Brain microvascular endothelial cell (primary cell): ENCODE data around the gene PACS1.

ENCODE experiments used
- DNase-seq: peaks from one replicate; pipeline ENCODE4 v3.0.0-alpha.2; 2020
- H3K27ac ChIP-seq: fragments of 250-450 bp; sonication (Bioruptor Pico); 2 replicates; pipeline ENCODE4 v1.5.1; 2020; ENCODE audit warnings: mild to moderate bottlenecking, moderate library complexity
- H3K27me3 ChIP-seq: fragments of 250-450 bp; sonication (Bioruptor Pico); replicated peaks from 2 replicates; pipeline ENCODE4 v1.5.1; 2020; ENCODE audit warnings: mild to moderate bottlenecking
- H3K36me3 ChIP-seq: fragments of 250-450 bp; sonication (Bioruptor Pico); replicated peaks from 2 replicates; pipeline ENCODE4 v1.5.1; 2020; ENCODE audit warnings: mild to moderate bottlenecking
- H3K4me3 ChIP-seq: 2 replicates; pipeline ENCODE4 v1.5.1; 2011; ENCODE audit warnings: low read depth, mild to moderate bottlenecking, control low read depth, low read length, moderate library complexity
- in situ Hi-C: cut with HindIII; loops from 2 replicates; pipeline ENCODE4 v1.10.0; 2017; ENCODE audit warnings: low sequenced_read_pairs, low pct_ligation_motif_present
- TF ChIP-seq, protein P1 (sequence below): IDR thresholded peaks from 2 replicates; pipeline ENCODE4 v1.5.1; 2011; ENCODE audit warnings: low read depth, mild to moderate bottlenecking, moderate library complexity, low read length, control low read depth, inconsistent platforms; ENCODE audit errors: missing control alignments

The PACS1 gene

GRCh38 chr11:66227700-66228099 is 157.6 kb downstream of the PACS1 start:
- in situ Hi-C loops: no loop called here
- H3K36me3 ChIP-seq: peaks cover 59% of the 10 kb centered on the region

GRCh38 chr11:66228521-66228920 is 158.4 kb downstream of the PACS1 start:
- Histone ChIP-seq H3K4me3 (no peak overlapping the region), H3K36me3 (peaks cover 62% of the 10 kb centered on the region), H3K27ac (no peak overlapping the region), H3K27me3 (no peaks in the 10 kb centered on the region)
- in situ Hi-C loops: no loop called here
- TF ChIP-seq, protein P1, sequence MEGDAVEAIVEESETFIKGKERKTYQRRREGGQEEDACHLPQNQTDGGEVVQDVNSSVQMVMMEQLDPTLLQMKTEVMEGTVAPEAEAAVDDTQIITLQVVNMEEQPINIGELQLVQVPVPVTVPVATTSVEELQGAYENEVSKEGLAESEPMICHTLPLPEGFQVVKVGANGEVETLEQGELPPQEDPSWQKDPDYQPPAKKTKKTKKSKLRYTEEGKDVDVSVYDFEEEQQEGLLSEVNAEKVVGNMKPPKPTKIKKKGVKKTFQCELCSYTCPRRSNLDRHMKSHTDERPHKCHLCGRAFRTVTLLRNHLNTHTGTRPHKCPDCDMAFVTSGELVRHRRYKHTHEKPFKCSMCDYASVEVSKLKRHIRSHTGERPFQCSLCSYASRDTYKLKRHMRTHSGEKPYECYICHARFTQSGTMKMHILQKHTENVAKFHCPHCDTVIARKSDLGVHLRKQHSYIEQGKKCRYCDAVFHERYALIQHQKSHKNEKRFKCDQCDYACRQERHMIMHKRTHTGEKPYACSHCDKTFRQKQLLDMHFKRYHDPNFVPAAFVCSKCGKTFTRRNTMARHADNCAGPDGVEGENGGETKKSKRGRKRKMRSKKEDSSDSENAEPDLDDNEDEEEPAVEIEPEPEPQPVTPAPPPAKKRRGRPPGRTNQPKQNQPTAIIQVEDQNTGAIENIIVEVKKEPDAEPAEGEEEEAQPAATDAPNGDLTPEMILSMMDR: no peak
- DNase-seq: no peak

More at GRCh38 chr11:66227700-66228099, 157.6 kb downstream of the PACS1 start:
- TF ChIP-seq, protein P1: no peak
- DNase-seq: no peak
- Histone ChIP-seq H3K4me3 (no peak overlapping the region), H3K27ac (no peak overlapping the region), H3K27me3 (no peaks in the 10 kb centered on the region)

DNA sequence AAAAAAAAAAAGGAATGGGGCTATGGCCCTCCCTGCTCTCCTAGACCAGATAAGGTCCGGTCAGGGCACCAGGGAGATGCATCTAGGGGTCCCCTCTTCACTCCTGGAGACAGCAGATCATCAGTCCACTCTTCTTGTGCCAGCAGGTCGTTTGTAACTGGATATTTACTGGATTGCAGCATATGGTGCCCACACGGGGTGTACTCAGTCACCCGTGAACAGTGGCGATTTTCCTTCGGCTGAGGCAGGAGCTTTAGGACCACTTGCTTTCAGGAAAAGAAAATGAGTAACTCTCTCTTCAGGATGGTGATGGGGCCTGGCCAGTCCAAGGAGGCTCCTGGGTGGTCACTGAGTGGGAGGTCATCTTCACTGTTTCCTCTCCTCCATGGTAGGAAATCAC is 160.1 kb downstream of the PACS1 start:
- in situ Hi-C loops: no loop called here
- peaks cover 76% of the 10 kb centered on the region for H3K36me3 ChIP-seq

DNA sequence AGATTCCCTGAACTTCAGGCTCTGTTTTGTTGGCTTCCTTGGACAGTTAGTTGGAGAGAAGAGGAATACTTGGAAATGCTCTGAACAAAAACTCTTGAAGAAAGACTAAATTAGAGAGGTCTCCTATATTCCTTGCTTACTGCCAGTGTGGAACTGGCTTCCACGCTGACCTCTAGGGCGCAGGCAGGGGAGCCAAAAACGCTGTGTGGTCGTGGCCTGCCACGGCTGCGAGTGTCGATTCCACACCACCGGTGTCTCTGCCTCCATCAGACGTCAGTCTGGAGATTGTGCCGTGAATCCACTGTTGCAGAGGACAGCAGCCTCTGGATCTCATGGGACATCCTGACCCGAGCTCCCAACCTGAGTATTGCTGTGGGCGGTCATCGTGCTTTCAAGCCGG is 160.9 kb downstream of the PACS1 start:
- TF ChIP-seq, protein P1: no peak
- in situ Hi-C loops: no loop called here
- Histone ChIP-seq H3K36me3 (peaks cover 80% of the 10 kb centered on the region), H3K27me3 (no peaks in the 10 kb centered on the region), H3K4me3 (no peak overlapping the region), H3K27ac (no peak overlapping the region)
- DNase-seq: no peak

More for the DNA sequence above, 160.1 kb downstream of the PACS1 start:
- TF ChIP-seq, protein P1: no peak
- DNase-seq: no peak
- Histone ChIP-seq H3K27ac (no peak overlapping the region), H3K4me3 (no peak overlapping the region), H3K27me3 (no peaks in the 10 kb centered on the region)

DNA sequence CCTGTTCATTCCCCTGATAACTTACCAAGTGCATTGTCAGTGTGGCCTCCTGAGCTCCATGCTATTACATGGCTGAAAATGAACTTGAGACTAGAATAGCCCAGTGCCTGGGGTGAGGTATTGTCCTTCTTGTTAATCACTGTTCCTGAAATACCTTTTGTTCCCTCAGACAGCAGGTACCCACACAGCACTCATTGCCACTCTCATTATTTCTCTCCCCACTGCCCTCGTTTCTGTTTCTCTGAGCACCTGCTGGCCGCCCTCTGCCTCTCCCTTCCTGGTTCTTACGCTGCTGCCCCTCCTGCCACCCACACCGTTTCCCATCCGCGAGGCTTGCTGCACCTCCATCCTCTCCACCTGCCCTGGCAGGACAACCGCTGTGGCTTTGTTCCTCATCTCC is 161.5 kb downstream of the PACS1 start:
- in situ Hi-C loops: no loop called here
- Histone ChIP-seq H3K27ac (no peak overlapping the region), H3K36me3 (peaks cover 81% of the 10 kb centered on the region), H3K27me3 (no peaks in the 10 kb centered on the region), H3K4me3 (no peak overlapping the region)
- DNase-seq: no peak
- TF ChIP-seq, protein P1: no peak

- no peak for DNase-seq
- in situ Hi-C loops: no loop called here
- Histone ChIP-seq H3K27me3 (no peaks in the 10 kb centered on the region), H3K4me3 (no peak overlapping the region), H3K36me3 (peaks cover 86% of the 10 kb centered on the region), H3K27ac (no peak overlapping the region)
- TF ChIP-seq, protein P1: no peak
Measured at GRCh38 chr11:66232769-66233168, 162.7 kb downstream of the PACS1 start.
